ENCODE data around the gene TMEM63C.

Gene TMEM63C

DNA sequence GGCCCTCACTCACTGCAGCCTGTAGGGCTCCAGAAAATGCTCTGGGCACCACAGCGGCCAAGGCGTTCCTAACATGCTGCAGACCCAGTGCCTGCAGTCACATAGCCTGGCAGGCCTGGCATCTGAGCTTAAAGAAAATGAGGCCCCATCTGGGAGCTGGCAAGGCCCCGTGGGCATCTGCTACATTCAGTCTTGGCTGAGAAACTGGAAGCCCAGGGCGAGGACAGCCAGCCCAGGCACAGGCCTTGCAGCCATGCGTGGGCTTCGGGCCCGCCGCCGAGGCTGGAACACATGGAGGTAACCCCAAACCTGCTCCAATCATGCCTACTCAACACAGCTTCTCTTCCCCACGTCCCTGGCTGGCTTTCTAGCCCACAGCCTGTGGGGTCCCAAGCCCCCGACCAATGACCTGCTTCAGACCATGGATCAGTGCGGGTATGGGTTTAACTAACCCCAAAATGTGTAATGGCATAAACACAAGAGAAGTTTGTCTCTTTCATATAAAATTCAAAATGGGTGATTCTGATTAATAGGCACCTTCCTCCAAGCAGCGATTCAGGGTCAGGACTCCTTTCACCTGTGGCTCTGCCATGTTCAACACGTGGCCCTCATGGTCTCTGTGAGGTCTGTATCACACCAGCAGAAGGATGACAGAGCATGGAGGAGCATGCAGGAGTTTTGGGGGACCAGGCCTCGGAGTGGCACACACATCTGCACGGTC, 83.0 kb downstream of the TMEM63C start:
- Histone ChIP-seq H3K36me3 (ENCODE audit: insufficient read depth, low read depth, low read length) (no peaks in the 10 kb centered on the region), H3K9ac (ENCODE audit: low read depth, low read length) (no peak overlapping the region), H3K4me3 (ENCODE audit: low read length) (no peak overlapping the region), H3K9me3 (ENCODE audit: insufficient read depth, low read depth, low read length) (no peaks in the 10 kb centered on the region; the same call in 1 of the 2 replicates), H3K27ac (ENCODE audit: low read length) (no peak overlapping the region), H3K4me1 (ENCODE audit: insufficient read depth, low read length) (no peaks in the 10 kb centered on the region), H3K27me3 (ENCODE audit: insufficient read depth, low read length) (peaks cover 28% of the 10 kb centered on the region)

DNA sequence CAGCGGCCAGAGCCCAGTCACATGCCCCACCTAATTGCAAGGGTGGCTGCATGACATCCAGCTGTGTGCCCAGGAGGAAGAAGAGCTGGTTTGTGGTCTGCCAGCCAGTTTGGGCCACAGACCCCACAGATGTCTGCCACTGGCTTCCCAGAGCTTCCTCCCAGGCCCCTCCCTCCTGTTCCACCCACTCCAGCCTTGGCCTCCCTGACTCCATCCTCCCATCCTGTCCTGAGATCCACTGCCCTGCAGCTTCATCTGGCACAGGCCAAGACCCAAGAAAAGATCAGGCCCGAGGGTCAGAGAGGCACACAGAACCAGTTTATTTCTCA, 83.6 kb downstream of the TMEM63C start:
- H3K36me3 ChIP-seq (ENCODE audit: insufficient read depth, low read depth, low read length), result no peaks in the 10 kb centered on the region
- peaks cover 33% of the 10 kb centered on the region for H3K27me3 ChIP-seq (ENCODE audit: insufficient read depth, low read length)
- no peaks in the 10 kb centered on the region; the same call in 1 of the 2 replicates for H3K9me3 ChIP-seq (ENCODE audit: insufficient read depth, low read depth, low read length)
- H3K27ac ChIP-seq (ENCODE audit: low read length), result no peak overlapping the region
- no peak overlapping the region for H3K9ac ChIP-seq (ENCODE audit: low read depth, low read length)
- no peaks in the 10 kb centered on the region for H3K4me1 ChIP-seq (ENCODE audit: insufficient read depth, low read length)
- H3K4me3 ChIP-seq (ENCODE audit: low read length), result no peak overlapping the region

DNA sequence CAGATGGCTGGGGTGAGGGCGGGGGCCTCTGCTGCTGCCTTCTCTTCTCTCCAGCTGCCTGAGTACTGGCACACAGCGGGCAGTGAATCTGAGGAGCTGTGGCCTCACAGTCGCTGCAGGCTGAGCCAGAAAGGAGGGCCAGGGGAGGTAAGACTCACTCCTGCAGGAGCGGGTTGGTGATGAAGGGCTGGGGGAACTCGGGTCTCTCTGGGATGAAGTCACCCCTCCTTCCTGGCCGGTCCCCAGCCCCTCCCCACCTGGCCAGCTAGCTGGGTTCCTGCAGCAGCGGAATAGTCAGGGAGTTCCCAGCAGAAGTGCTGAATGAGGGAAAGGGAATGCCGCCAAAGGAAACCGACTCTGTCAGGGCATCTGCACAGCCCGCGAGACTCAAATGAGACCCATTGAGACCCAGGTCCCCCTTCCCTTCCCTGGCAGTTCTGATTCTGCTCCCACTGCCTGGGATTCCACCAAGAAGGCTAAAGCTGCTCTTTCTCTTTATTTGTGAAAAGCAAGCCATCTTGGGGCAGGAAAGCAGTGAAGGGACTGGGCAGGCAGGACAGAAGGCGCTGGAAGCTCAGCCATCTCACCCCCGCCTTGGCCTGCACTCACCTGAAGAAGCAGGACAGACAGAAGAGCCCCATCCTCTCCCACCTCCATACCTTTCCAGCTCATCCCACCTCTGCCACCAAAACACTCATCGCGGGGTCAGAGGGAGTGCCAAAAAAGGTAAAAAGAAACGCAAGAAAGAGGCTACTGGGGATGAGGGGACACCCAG, 84.2 kb downstream of the TMEM63C start:
- no peak overlapping the region for H3K4me3 ChIP-seq (ENCODE audit: low read length)
- H3K9ac ChIP-seq (ENCODE audit: low read depth, low read length), result no peak overlapping the region
- H3K4me1 ChIP-seq (ENCODE audit: insufficient read depth, low read length), result no peaks in the 10 kb centered on the region
- H3K36me3 ChIP-seq (ENCODE audit: insufficient read depth, low read depth, low read length), result no peaks in the 10 kb centered on the region
- H3K27ac ChIP-seq (ENCODE audit: low read length), result no peak overlapping the region
- no peaks in the 10 kb centered on the region; the same call in 1 of the 2 replicates for H3K9me3 ChIP-seq (ENCODE audit: insufficient read depth, low read depth, low read length)
- peaks cover 39% of the 10 kb centered on the region for H3K27me3 ChIP-seq (ENCODE audit: insufficient read depth, low read length)

DNA sequence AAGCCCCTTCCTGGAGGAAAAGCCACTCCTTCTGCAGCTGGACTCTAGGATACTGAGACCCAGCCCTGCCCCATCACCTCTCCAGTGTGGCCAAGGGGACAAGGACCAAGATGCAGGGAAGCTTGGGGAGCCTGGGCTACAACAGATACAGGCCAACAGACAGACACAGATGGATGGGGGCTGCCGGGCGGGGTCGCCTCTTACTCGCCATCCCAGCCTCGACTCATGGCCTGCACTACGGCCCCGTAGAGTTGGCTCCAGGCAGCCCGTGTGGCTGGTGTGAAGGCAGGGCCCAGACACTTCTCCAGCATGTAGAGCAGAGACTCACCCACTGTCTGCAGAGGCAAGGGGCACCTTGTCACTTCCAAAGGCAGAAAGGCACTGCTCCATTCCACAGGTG, 84.7 kb downstream of the TMEM63C start:
- Histone ChIP-seq H3K9me3 (ENCODE audit: insufficient read depth, low read depth, low read length) (no peaks in the 10 kb centered on the region; the same call in 1 of the 2 replicates), H3K27ac (ENCODE audit: low read length) (no peak overlapping the region), H3K4me3 (ENCODE audit: low read length) (no peak overlapping the region), H3K27me3 (ENCODE audit: insufficient read depth, low read length) (peaks cover 45% of the 10 kb centered on the region), H3K9ac (ENCODE audit: low read depth, low read length) (no peak overlapping the region), H3K4me1 (ENCODE audit: insufficient read depth, low read length) (no peaks in the 10 kb centered on the region), H3K36me3 (ENCODE audit: insufficient read depth, low read depth, low read length) (no peaks in the 10 kb centered on the region)

GRCh38 chr14:77267937-77268699, 86.5 kb downstream of the TMEM63C start:
- Histone ChIP-seq H3K27ac (ENCODE audit: low read length) (no peak overlapping the region), H3K9ac (ENCODE audit: low read depth, low read length) (no peak overlapping the region), H3K4me1 (ENCODE audit: insufficient read depth, low read length) (no peaks in the 10 kb centered on the region), H3K4me3 (ENCODE audit: low read length) (no peak overlapping the region), H3K9me3 (ENCODE audit: insufficient read depth, low read depth, low read length) (no peaks in the 10 kb centered on the region; the same call in 1 of the 2 replicates), H3K27me3 (ENCODE audit: insufficient read depth, low read length) (peaks cover 62% of the 10 kb centered on the region), H3K36me3 (ENCODE audit: insufficient read depth, low read depth, low read length) (no peaks in the 10 kb centered on the region)

- H3K4me3 ChIP-seq (ENCODE audit: low read length), result no peak overlapping the region
- no peaks in the 10 kb centered on the region for H3K36me3 ChIP-seq (ENCODE audit: insufficient read depth, low read depth, low read length)
Measured at GRCh38 chr14:77268989-77269600, 87.5 kb downstream of the TMEM63C start.

DNA sequence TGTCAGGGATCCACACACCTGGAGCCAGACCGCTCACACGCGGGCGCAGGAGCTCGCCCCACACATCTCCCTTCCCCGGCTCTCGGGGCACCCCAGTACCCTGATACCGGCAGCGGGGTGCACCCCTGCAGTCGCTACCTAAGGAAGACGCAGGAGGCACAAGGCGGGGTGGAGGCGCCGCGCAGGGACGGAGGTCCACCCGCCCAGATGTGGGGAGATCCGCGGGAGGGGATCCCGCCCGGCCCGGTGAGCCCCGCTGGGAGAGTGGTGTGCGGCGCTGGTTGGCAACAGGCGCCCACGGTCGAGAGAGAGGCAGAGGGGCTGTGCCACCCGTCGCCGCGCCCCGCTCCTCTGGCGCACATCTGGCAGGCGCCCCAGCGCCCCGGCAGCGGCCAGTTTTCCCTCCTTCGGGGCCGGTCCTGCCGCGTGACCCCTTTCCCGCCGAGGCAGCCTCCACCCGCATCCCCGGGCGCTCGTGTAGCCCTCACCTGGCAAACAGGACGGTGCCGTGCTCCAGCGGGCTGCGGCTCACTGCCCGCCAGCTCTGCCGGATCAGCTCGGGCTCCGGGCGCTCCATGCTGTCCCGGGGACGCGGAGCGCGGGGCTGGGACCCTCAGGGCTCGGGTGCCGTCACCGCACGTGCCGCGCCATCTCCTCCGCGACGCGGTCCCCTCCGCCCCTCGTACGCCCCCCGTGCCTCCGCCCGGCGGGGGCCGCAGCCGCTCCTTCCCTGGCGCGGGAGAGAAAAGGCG, 88.9 kb downstream of the TMEM63C start:
- Histone ChIP-seq H3K36me3 (ENCODE audit: insufficient read depth, low read depth, low read length) (no peaks in the 10 kb centered on the region), H3K9ac (ENCODE audit: low read depth, low read length) (no peak overlapping the region), H3K9me3 (ENCODE audit: insufficient read depth, low read depth, low read length) (no peaks in the 10 kb centered on the region; the same call in 1 of the 2 replicates), H3K4me1 (ENCODE audit: insufficient read depth, low read length) (no peaks in the 10 kb centered on the region), H3K27ac (ENCODE audit: low read length) (no peak overlapping the region), H3K4me3 (ENCODE audit: low read length) (peak overlapping the region; percentile 54; the same call in 1 of the 2 replicates), H3K27me3 (ENCODE audit: insufficient read depth, low read length) (peaks cover 72% of the 10 kb centered on the region)

More at GRCh38 chr14:77268989-77269600, 87.5 kb downstream of the TMEM63C start:
- Histone ChIP-seq H3K4me1 (ENCODE audit: insufficient read depth, low read length) (no peaks in the 10 kb centered on the region), H3K9me3 (ENCODE audit: insufficient read depth, low read depth, low read length) (no peaks in the 10 kb centered on the region; the same call in 1 of the 2 replicates), H3K9ac (ENCODE audit: low read depth, low read length) (no peak overlapping the region), H3K27ac (ENCODE audit: low read length) (no peak overlapping the region), H3K27me3 (ENCODE audit: insufficient read depth, low read length) (peaks cover 72% of the 10 kb centered on the region)

GRCh38 chr14:77271113-77271710, 89.6 kb downstream of the TMEM63C start, which contains the start of gene NGB:
NGB (minus strand) TSS chr14:77271206; CDS start chr14:77270937, 269 bp downstream.
- Histone ChIP-seq H3K4me3 (ENCODE audit: low read length) (peak within 1 kb of the TSS; percentile 54; the same call in 1 of the 2 replicates), H3K9ac (ENCODE audit: low read depth, low read length) (no peak within 1 kb of the TSS)

GRCh38 chr14:77272261-77272660, 90.7 kb downstream of the TMEM63C start:
- H3K27ac ChIP-seq (ENCODE audit: low read length), result no peak overlapping the region
- H3K9me3 ChIP-seq (ENCODE audit: insufficient read depth, low read depth, low read length), result no peaks in the 10 kb centered on the region; the same call in 1 of the 2 replicates
- peaks cover 68% of the 10 kb centered on the region for H3K27me3 ChIP-seq (ENCODE audit: insufficient read depth, low read length)
- no peak overlapping the region for H3K9ac ChIP-seq (ENCODE audit: low read depth, low read length)
- H3K4me3 ChIP-seq (ENCODE audit: low read length), result no peak overlapping the region
- H3K4me1 ChIP-seq (ENCODE audit: insufficient read depth, low read length), result no peaks in the 10 kb centered on the region
- peaks cover 5% of the 10 kb centered on the region; the same call in 1 of the 2 replicates for H3K36me3 ChIP-seq (ENCODE audit: insufficient read depth, low read depth, low read length)

More at GRCh38 chr14:77271113-77271710, 89.6 kb downstream of the TMEM63C start, which contains the start of gene NGB:
- no peaks in the 10 kb centered on the region for H3K36me3 ChIP-seq (ENCODE audit: insufficient read depth, low read depth, low read length)
- no peak within 1 kb of the TSS for H3K27ac ChIP-seq (ENCODE audit: low read length)
- H3K9me3 ChIP-seq (ENCODE audit: insufficient read depth, low read depth, low read length), result no peaks in the 10 kb centered on the region; the same call in 1 of the 2 replicates
- peaks cover 69% of the 10 kb centered on the region for H3K27me3 ChIP-seq (ENCODE audit: insufficient read depth, low read length)
- no peaks in the 10 kb centered on the region for H3K4me1 ChIP-seq (ENCODE audit: insufficient read depth, low read length)

DNA sequence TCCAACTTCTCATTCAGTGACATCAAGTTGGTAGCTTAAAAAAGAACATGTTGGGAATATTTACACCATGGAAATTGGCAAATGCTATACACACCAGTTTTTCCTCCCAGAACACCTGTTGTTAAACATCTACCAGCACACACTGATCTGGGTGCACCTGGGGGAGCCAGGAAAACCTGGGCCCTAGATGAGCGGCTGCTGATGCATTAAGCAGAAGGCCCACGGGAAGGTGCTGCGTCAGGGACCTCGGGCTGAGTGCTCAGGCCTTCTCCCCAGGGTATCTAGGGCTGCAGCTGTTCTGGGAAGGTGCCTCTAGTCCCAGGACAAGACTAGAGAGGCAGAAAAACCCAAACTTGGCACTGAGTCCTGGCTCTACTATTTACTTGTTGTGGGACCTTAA, 92.2 kb downstream of the TMEM63C start:
- Histone ChIP-seq H3K27ac (ENCODE audit: low read length) (no peak overlapping the region), H3K4me3 (ENCODE audit: low read length) (no peak overlapping the region), H3K9ac (ENCODE audit: low read depth, low read length) (no peak overlapping the region), H3K4me1 (ENCODE audit: insufficient read depth, low read length) (no peaks in the 10 kb centered on the region), H3K9me3 (ENCODE audit: insufficient read depth, low read depth, low read length) (no peaks in the 10 kb centered on the region), H3K27me3 (ENCODE audit: insufficient read depth, low read length) (peaks cover 52% of the 10 kb centered on the region), H3K36me3 (ENCODE audit: insufficient read depth, low read depth, low read length) (peaks cover 5% of the 10 kb centered on the region; the same call in 1 of the 2 replicates)
